GM19193 (cell line): ENCODE measurements around the gene SEC16A.

Experiments
- POLR2A ChIP-seq: IDR thresholded peaks from 4 replicates; pipeline ENCODE4 v1.6.1; 2011; ENCODE audit not compliant: insufficient read depth, insufficient read length; ENCODE audit errors: extremely low read depth

SEC16A gene

GRCh38 chr9:136421791-136422190, 61.0 kb downstream of the SEC16A start:
- no peak for TF ChIP-seq POLR2A

- TF ChIP-seq POLR2A: no peak
These were observed 63.8 kb downstream of the SEC16A start for GRCh38 chr9:136419092-136419420.

DNA sequence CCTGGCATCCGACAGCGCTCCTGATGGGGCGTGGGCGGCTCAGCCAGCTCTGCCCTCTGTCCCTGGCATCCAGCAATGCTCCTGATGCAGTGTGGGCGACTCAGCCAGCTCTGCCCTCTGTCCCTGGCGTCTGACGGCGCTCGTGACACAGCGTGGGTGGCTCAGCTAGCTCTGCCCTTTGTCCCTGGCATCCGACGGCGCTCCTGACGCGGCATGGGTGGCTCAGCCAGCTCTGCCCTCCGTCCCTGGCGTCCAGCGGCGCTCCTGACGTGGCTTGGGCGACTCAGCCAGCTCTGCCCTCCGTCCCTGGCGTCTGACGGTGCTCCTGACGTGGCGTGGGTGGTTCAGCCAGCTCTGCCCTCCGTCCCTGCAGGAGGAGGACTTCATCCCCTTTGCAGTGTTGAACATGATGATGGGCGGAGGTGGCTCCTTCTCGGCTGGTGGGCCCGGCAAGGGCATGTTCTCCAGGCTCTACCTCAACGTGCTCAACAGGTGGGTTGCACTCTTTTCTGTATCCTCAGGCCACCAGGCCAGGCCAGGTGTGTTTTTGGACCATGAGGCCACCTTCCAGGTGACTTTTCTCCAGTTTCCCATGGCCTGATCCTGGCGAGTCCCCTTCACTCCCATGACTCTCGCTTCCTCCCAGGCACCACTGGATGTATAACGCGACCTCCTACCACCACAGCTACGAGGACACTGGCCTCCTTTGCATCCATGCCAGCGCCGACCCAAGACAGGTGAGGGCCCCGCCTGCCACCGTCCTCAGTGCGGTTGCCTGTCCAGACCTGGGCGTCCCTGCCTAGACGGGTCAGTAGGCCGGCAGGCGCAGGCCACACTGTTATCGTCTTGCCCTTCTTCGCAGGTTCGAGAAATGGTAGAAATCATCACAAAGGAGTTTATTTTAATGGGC, 64.4 kb downstream of the SEC16A start:
- TF ChIP-seq POLR2A: no peak

- no peak for TF ChIP-seq POLR2A
These were observed 65.9 kb downstream of the SEC16A start for GRCh38 chr9:136416914-136417313.

DNA sequence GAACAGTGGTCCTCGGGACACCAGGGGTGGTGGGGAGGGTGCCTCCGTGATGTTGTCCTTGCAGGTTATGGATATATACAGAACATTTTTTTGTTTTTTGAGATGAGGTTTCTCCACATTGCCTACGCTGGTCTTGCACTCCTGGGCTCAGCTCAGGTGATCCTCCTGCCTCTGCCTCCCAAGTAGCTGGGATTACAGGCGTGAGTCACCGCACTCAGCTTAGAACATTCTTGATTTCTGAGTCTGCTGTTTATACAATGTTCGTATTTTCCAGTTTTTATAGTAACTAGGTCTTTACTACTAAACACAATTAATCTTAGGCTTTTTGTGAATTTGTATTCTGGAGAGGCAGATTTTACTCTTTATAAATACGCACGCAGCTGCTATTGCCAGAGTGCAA, 66.4 kb downstream of the SEC16A start:
- no peak for TF ChIP-seq POLR2A

GRCh38 chr9:136412962-136413361, 69.9 kb downstream of the SEC16A start:
- TF ChIP-seq POLR2A: no peak

- TF ChIP-seq POLR2A: no peak
These were observed 71.5 kb downstream of the SEC16A start for GRCh38 chr9:136411378-136411777.

- peak; percentile 93 for TF ChIP-seq POLR2A
These were observed 72.1 kb downstream of the SEC16A start, which contains the start of the genes ENTR1 and PMPCA for GRCh38 chr9:136410500-136411287. Gene ENTR1, minus strand, starts transcription at chr9:136410614. Its CDS starts 217 bp downstream, at chr9:136410397. Gene PMPCA, plus strand, starts transcription at chr9:136410658. Its CDS starts 11 bp downstream, at chr9:136410669.

- TF ChIP-seq POLR2A: no peak
These were observed 73.0 kb downstream of the SEC16A start for GRCh38 chr9:136409557-136410455.

DNA sequence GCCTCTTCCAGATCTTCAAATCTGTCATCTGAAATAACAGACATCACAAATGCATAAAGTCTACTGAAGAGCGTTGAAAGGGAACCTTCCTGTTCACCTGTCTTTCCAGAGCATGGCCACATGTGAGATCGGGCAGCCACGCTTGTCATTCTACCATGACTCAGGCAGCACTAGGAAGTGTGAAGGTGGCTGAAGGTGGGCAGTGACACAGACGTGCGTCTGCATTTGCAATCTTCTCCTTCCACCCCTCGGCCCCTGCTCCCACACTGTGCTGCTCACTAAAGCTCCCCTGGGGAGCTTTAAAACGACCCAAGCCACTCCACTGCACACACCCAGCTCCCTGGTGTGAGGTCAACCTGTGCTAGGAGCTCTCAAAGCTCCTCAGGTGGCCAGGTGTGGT, 74.9 kb downstream of the SEC16A start:
- TF ChIP-seq POLR2A: no peak

- no peak for TF ChIP-seq POLR2A
These were observed 77.4 kb downstream of the SEC16A start for GRCh38 chr9:136405481-136405880.

DNA sequence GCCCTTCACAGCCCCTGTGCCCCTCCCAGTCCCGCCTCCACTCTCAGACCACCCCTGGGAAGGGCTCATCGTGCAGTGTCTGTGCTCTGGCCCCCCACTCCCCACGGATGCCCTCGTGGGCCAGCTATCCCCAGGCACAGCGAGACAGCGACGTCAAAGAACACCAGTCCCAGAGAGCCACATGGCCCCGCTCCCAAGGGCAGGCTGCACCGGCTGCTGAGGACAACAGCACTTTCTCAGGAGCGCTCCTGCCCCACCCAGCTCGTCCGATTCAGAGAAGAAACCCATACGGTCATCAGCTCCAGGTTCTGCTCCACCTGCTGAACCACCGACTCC, 78.1 kb downstream of the SEC16A start:
- no peak for TF ChIP-seq POLR2A

GRCh38 chr9:136403915-136404800, 78.7 kb downstream of the SEC16A start:
- TF ChIP-seq POLR2A: no peak

- peak; percentile 16 for TF ChIP-seq POLR2A
These were observed 79.3 kb downstream of the SEC16A start for GRCh38 chr9:136403538-136403914.
